ENCODE measurements around the gene LY6G6D.

LY6G6D gene

DNA sequence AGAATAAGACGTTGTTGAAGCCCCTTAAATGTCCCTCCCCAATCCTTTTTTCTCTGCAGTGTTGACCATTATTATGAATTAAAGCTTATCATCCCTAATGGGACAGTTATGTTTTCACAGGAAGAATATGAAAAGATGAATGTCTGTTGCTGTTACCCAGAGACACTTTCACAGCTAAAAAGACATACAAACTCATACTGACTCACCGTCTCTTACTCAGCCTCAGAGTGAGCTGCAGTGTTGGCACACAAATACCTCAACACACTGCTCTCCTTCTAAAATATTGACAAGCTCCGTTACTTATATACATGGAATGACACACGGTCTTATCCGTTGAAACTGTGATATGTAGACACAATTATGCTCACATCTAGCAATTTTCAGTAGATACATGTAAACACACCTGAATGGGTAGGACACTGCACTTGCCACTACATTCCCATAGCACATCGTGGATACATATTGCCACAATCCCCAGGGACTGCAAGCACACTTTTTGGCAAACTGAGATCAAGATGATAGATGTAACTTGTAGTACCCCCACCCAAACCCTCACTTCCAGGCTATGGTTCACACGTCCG is 37.7 kb downstream of the LY6G6D start:
- TF ChIP-seq CTCF (IDR thresholded peaks at IDR 0.05; ENCODE audit: insufficient read depth, low read depth, low read length, missing control alignments) = no peak
- no peak for DNase-seq (ENCODE audit: low read depth)
- no peak overlapping the region for H3K4me3 ChIP-seq (ENCODE audit: low read depth, low read length)

DNA sequence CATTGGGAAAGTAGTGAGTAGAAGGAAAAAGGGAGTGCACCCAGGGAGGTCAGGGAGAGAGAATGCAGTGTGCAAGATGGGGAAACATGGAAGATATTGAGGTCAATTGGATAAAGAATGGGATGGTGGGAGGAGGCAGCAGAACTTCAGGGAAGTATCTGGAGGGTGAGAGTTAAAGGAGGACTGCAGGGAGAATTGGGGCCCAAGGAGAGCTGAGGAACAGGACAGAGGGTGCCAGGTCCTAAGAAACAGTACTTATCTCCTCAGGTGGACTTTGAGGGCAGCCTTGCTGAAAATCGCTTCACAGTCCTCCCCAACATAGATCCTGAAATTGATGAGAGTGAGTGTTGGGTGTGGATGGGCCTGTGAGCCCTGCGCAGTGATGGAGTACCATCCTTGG is 43.1 kb downstream of the LY6G6D start:
- TF ChIP-seq CTCF (IDR thresholded peaks at IDR 0.05; ENCODE audit: insufficient read depth, low read depth, low read length, missing control alignments) = no peak
- no peak overlapping the region for H3K4me3 ChIP-seq (ENCODE audit: low read depth, low read length)
- DNase-seq (ENCODE audit: low read depth) = no peak

GRCh38 chr6:31760790-31761189 is 45.6 kb downstream of the LY6G6D start:
- TF ChIP-seq CTCF (IDR thresholded peaks at IDR 0.05; ENCODE audit: insufficient read depth, low read depth, low read length, missing control alignments) = no peak
- no peak for DNase-seq (ENCODE audit: low read depth)
- no peak overlapping the region for H3K4me3 ChIP-seq (ENCODE audit: low read depth, low read length)

DNA sequence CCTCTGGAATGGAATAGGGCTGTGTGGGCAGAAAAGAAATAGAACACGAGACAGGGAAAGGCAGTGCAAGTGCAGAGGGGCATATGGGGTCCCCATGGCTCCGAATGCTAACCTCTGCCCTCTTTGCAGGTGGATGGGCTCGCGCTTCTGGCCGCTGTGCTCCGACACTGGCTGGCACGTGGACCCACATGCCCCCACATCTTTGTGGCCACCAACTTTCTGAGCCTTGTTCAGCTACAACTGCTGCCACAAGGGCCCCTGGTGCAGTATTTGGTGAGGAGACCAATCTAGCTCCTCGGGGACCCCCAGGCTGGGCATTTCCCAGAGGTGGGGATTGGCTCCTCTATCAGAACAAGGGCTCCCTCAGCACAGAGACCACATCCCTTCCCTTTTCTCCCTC is 46.2 kb downstream of the LY6G6D start:
- H3K4me3 ChIP-seq (ENCODE audit: low read depth, low read length) = no peak overlapping the region
- TF ChIP-seq CTCF (IDR thresholded peaks at IDR 0.05; ENCODE audit: insufficient read depth, low read depth, low read length, missing control alignments) = no peak
- DNase-seq (ENCODE audit: low read depth) = no peak

GRCh38 chr6:31762356-31762755 is 47.2 kb downstream of the LY6G6D start, which contains the start of gene SAPCD1:
SAPCD1 (plus strand) TSS chr6:31762656; CDS start chr6:31763055, 399 bp downstream.
- H3K4me3 ChIP-seq (ENCODE audit: low read depth, low read length) = no peak within 1 kb of the TSS
- DNase-seq (ENCODE audit: low read depth) = no peak
- TF ChIP-seq CTCF (IDR thresholded peaks at IDR 0.05; ENCODE audit: insufficient read depth, low read depth, low read length, missing control alignments) = no peak

GRCh38 chr6:31762878-31763618 is 47.9 kb downstream of the LY6G6D start:
- no peak for TF ChIP-seq CTCF (IDR thresholded peaks at IDR 0.05; ENCODE audit: insufficient read depth, low read depth, low read length, missing control alignments)
- no peak for DNase-seq (ENCODE audit: low read depth)

DNA sequence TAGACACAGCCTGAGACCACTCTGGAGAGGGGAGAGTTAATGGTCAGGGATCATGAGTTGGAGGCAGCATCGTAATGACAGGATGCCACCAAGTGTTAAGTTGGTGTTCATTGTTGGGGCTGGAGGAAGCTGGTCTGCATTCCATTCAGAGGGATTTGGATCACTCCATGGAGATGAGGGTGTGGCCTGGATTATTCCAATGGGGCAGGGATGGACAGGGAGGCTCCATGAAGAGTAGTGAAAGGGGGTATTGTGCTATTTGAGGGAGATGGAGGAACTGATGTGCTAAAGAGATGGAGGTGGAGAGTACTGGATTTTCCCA is 48.4 kb downstream of the LY6G6D start:
- no peak for TF ChIP-seq CTCF (IDR thresholded peaks at IDR 0.05; ENCODE audit: insufficient read depth, low read depth, low read length, missing control alignments)
- H3K4me3 ChIP-seq (ENCODE audit: low read depth, low read length) = no peak overlapping the region
- DNase-seq (ENCODE audit: low read depth) = no peak

More at GRCh38 chr6:31762878-31763618, 47.9 kb downstream of the LY6G6D start:
- H3K4me3 ChIP-seq (ENCODE audit: low read depth, low read length) = no peak overlapping the region
